ENCODE data around the gene ENDOU. TPM values are rescaled to one million over a fixed set of nuclear protein-coding genes. Genes with fewer than 3 reads are reported as not detected.

Gene ENDOU
- total RNA-seq (2014; rRNA removed; shearing (Covaris generic)): not detected in 2 replicates

GRCh38 chr12:47725091-47725772 lies at the start of gene ENDOU:
Gene ENDOU (minus strand): TSS chr12:47725490. CDS start chr12:47725413, 77 bp downstream.
- DNase-seq (ENCODE audit: low spot score): no peak

- no peak for DNase-seq (ENCODE audit: low spot score)
Observed at GRCh38 chr12:47774663-47775062, 49.4 kb upstream of the ENDOU start.

- DNase-seq (ENCODE audit: low spot score): no peak
Observed at GRCh38 chr12:47773858-47774580, 48.7 kb upstream of the ENDOU start.

DNA sequence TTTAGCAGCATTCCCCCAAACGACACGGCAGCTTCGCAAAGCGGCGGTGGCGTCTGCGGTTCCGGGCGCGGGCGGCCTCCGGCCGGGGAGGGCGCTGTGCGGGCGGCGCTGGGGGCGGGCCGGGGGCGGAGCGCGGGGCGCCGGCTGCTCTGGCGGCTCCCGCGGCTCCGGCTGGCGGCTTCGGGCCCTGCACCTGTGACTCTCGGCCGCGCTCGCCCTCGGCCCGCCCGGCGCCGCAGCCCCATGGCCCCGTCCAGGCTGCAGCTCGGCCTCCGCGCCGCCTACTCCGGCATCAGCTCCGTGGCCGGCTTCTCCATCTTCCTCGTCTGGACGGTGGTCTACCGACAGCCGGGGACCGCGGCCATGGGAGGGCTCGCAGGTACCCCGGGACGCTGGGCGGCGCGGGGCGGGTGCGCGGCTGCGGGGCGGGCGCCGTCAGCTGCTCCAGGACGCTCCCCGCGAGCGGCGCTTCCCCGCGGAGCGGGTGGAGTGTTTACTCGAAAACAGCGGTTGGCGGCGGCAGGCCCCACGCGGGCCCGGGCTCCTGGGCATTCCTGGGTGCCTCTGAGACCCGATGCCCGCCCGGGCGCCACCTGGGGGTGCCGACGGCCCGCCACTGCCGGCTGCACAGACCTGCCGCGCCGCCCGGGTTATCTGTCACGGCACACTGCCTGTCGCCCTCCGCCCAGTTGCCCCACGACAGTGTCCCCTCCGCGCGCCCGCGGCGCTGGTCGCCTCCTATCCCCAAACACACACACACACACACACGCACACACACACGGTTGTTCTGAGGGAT lies 48.0 kb upstream of the ENDOU start, which contains the start of gene SLC48A1:
Gene SLC48A1 (plus strand): TSS at position 177 of the 796 bp plus-strand sequence. CDS start 67 bp downstream, at position 244.
- no peak for DNase-seq (ENCODE audit: low spot score)

DNA sequence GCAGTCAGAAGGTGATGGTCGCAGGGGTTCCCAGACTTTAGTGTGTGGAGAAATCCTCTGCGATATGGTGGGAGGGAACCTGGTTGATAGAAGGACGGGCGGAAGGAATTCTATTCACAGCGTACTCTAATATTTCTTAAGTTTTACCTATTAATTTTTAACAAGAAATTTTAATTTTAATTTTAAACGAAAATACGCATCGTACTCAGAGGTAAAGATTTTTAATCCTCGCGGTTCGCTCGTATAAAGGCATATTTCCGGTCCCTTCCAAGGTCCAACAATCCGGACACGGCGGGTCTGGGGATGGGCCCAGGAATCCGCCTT lies 47.4 kb upstream of the ENDOU start:
- no peak for DNase-seq (ENCODE audit: low spot score)

DNA sequence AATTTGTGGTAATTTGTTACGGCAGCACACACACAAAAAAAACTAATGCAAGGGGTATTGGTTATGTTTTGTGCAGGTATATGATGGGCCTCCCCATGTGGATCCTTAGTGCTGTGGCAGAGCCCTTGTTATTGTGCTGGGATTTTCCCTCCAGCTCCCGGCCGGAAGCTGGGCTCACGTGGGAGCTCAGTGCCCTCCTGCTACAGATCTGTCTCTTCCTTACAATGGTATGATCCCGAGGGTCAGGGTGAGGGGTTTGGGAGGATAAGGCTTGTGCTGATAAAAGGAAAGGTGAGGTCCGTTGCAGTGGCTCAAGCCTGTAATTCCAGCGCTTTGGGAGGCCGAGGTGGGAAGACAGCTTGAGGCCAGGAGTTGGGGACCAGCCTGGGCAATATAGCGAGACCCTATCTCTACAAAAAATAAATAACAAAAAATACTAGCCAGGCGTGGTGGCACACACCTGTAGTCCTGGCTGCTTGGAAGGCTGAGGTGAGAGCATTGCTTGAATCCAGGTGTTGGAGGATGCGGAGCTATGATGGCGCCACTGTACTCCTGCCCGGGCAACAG lies 46.9 kb upstream of the ENDOU start:
- no peak for DNase-seq (ENCODE audit: low spot score)

DNA sequence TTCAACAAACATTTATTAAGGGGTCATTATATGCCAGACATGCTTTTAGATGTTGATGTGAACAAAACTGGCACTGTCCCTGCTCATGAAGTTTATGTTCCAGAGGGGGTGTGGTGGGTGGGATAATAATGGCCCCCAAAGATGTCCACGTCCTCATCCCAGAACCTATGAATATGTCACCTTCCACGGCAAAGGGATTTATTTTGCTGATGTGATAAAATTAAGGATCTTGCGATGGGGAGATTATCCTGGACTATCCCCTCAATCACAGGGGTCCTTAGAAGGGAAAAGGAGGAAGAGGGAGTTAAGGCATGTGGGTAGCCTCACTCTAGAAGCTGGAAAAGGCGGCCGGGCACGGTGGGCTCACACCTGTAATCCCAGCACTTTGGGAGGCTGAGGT lies 46.0 kb upstream of the ENDOU start:
- DNase-seq (ENCODE audit: low spot score): no peak

GRCh38 chr12:47770086-47770726 lies 44.9 kb upstream of the ENDOU start:
- DNase-seq (ENCODE audit: low spot score): no peak

- DNase-seq (ENCODE audit: low spot score): no peak
Observed at GRCh38 chr12:47769234-47770085, 44.2 kb upstream of the ENDOU start.

- DNase-seq (ENCODE audit: low spot score): no peak
Observed at GRCh38 chr12:47768323-47768811, 43.1 kb upstream of the ENDOU start.

DNA sequence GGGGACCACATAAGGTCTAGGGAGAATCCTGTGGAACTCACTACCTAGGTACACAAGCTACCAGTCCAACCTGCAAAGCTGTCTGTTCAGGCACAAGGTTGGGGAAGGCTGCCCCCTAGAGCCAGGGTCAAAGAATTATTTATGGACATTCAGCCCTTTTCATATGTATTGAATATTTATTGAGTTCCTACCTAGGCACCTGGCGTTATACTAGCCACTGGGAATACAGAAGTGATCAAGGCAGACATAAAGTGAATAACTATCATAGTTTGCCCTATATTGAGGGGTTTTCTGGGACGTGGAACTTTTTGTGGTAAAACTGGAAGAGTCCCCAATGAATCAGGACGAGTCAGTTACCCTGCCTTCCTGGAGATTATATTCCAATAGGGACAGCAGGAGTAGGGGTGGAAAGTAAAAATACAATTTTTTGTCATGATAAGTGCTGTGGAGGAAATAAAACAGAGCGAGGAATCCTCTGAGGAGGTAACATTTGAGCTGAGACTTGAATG lies 42.0 kb upstream of the ENDOU start:
- no peak for DNase-seq (ENCODE audit: low spot score)

GRCh38 chr12:47766502-47767215 lies 41.4 kb upstream of the ENDOU start:
- DNase-seq (ENCODE audit: low spot score): no peak

GRCh38 chr12:47763481-47764346 lies 38.4 kb upstream of the ENDOU start:
- no peak for DNase-seq (ENCODE audit: low spot score)

DNA sequence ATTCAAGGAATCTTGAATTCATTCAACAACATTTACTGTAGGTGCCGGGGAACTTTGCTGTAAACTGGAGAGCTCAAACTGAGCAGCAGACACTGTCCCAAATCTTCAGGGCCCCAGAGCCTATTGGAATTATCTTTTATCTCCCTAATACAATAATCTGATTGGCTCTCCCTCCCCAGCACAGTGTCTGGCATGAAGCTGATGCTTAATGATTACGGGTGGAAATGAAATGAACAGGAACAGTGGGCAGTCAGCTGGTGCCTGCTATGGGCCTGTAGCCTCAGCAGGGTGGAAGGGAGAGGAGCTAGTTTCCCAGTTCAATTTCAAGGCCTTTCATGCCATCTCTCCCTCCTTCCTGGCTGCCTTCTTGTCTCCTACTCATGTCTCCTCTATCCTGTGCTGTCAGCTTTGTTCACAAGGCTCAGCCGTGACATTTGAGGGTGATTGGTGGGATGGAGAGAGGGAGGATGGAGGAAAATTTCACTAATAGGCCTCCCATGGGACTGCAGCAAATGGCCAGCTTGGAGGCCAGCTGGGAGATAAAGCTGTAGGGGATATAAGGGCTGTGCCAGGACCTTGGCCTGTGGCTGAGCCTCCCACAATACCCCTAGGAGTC lies 37.7 kb upstream of the ENDOU start:
- DNase-seq (ENCODE audit: low spot score): no peak

GRCh38 chr12:47758834-47759690 lies 33.8 kb upstream of the ENDOU start, which contains the start of gene RAPGEF3:
Gene RAPGEF3 (minus strand): TSS chr12:47758880. CDS start chr12:47758556, 324 bp downstream.
- DNase-seq (ENCODE audit: low spot score): peak; percentile 76

DNA sequence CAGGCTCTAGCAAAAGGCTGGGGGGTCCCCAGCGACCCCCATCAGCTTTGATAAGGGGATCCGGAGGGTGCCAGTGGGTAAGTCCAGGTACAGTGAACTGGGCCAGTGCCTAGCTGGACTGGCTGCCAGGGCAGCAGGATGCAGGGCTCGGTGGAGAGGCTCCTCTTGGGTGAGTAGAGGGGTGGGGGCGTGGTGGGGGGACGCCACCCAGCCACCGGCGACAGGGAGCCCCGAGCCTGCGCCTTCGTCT lies 33.2 kb upstream of the ENDOU start:
- no peak for DNase-seq (ENCODE audit: low spot score)

DNA sequence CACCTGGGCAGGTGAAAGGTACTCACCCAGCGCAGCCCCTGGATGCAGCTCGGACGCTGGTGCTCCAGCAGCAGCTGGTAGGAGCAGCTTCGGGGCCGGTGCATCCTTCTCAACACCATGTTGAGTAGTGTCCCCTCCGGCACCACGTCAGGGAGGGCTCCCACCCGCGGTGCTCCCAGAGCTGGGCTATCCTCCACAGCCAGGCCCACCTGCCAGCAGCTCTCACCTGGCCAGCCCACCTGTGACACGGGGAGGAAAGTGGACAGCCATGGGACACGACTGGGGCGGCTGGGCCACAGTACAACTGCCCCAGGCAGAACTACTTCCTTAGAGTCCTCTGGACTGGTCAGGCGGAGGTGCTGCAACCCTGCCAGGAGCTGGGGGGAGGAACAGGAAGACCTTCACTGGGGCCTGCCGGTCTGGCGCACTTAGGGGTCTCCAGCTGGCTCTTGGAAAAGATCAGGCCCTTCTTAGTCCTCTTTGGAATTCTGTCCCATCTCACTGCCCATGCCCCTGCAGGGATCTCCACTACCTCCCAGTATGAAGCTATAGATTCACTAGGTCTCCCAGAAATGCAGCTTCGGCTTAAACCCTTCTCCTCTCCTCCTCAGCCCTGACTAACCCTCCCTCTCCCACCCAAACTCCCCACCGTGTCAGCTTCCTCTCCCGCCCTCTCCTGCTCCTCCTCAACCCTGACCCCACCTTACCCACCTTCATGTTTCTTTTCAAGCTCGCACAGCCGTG lies 32.7 kb upstream of the ENDOU start:
- DNase-seq (ENCODE audit: low spot score): no peak

All from H4 (cell line).